HG03135 (cell line): Measurements from ENCODE around the gene YDJC.
"Not testable (repeated sequence)": the region's sequence is repeated elsewhere in the genome, so short reads cannot be mapped to it uniquely, and the experiment has no call there.

ENCODE experiments used
- ATAC-seq: cut with Tn5 transposase; IDR thresholded peaks from one replicate; pipeline ENCODE4 v1.9.1; 2021; ENCODE audit warnings: mild to moderate bottlenecking, moderate library complexity; ENCODE audit not compliant: unreplicated experiment

YDJC gene

DNA sequence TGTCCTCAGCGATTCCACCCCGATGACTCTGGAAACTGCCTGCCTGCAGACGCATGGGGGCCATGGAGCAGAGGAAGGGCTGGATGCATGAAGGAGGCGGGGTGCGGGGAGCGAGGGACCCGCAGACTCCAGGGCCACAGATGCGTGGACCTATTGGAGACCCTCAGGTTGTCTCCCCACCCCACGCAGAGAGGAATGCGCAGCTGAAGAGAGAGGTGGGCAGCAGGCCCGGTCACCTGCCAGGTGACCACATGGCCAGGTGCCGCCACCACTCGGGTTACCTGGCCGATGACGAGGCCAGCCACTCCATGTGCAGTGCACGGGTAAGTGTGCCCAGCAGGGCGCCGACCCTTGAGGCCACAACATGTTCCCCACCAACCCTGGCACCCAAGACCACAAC, 3.1 kb upstream of the YDJC start:
- ATAC-seq = no peak

DNA sequence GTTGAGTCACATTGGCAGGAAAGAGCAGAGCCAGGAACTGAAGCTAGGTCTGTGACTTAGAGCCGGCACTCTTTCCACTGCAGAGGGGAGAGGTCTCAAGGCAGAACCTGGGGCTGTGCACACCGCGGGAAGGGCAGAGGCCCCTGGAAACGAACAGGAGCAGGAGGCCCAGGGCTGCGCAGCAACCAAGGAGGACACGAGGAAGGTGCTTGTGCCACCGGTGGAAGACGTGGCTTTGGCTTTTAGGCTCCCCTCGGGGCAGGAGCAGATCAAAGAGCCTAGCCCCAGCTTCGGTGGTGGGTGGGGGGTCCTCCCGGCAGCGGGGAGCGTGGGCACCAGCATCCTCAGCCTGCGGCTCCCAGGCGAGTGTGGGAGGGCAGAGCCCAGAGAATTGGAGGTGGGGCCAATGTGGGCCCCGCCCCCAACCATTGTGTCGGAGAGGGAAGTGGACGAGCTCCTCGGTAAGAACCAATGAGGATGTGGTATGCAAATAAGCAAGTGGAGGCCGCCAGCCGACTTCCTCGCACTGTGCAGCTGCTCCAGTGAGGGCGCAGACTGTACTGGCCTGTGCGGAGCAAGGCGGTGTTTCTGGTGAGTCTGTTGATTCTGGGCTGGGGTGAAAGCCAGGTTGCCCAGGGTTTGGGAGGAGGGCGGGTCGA, 2.5 kb upstream of the YDJC start, which contains the start of gene CCDC116:
Gene CCDC116, plus strand, starts transcription at position 524 of the 659 bp plus-strand sequence. CDS start 422 bp downstream, outside the sequence.
- ATAC-seq = no peak

DNA sequence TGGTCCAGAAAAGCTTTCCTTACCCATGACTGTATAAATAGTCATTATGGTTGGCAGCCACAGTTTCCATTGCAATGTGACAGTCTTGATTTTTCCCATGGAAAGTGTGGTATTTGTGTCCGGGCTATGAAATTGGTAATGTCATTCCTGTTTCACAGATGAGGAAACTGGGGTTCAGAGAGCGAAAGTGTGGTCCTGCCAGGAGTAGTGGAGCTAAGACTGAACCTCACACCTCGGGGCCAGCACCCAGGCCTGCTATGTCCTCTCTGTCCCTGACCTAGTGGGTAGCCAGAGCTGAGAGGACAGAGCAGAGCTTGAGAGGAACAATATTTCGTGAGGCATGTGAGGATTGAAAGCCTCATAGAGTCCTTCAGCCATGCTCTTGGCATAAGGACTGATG, 1.2 kb upstream of the YDJC start:
- no peak for ATAC-seq

DNA sequence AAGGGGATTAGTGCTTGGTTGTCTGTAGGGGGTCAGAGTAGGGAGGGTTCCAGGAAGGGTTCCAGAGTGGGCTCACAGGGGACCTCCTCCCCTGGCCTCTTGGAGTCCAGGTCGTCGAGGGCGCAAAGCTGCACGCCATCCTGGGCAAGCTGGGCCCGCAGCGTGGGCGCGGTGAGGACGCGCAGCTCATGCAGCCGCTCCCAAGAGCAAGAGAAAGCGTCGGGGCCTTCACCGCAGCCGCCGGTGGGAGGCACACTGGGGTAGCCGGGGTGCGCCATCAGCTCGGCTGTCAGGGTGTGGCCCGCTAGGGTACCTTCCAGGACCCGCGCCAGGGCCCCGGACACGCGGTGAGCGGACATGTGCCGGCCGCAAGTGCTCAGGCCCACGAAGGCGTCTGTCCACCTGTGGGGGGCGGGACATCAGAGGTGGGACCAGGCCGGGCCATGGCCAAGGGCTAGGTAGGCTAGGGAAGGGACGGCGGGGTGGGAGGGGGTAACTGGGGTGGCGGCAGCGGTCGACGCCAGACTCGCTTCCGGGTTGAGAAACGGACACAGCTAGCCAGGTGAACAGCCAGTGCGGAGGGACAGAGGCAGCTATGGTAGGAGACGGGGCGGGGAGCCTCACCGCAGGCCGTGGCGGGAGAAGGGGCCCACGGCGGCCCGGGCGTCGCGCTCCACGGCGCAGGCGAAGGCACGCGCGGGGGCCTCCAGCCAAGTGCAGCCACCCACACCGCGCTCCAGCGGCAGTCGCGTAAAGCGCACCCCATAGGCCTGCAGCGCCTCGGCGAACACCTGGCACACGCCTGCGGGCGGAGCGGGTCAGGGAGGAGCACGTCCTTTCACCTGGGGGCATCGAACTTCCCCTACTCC, 1.2 kb downstream of the YDJC start:
- ATAC-seq = no peak

DNA sequence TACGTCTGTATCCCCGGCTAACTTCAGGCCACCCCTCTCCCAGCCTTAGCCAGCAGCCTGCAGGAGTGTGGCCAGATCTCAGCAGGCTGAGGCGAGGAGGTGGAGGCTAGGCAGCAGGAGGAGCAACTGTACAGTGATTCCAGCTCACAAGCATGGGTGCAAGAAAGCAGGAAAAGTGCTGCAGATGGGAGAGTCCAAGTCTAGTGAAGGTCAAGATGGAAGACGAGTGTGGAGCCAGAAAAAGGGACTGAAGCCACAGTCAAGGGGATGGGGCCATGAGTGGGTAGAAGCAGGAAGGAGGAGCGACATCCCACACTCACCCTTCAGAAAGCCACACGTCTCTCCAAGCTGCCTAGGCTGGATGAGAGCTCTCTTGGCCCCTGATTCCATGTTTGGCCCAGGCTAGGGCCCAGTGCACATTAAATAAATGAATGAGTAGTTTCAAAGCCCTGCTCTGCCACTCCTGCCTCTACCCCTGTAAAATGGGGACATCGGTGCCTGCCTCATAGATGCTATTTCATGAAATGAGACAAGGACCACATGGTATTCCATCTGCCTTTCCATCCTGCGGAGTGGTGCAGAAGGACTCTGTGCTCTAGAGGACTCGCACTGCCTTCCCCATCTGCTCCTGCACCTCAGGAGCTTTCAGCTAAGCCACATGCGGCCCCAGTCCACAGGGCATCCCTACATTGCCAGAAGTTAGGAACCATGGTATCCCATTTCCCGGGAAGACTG, 2.9 kb downstream of the YDJC start:
- no peak for ATAC-seq

DNA sequence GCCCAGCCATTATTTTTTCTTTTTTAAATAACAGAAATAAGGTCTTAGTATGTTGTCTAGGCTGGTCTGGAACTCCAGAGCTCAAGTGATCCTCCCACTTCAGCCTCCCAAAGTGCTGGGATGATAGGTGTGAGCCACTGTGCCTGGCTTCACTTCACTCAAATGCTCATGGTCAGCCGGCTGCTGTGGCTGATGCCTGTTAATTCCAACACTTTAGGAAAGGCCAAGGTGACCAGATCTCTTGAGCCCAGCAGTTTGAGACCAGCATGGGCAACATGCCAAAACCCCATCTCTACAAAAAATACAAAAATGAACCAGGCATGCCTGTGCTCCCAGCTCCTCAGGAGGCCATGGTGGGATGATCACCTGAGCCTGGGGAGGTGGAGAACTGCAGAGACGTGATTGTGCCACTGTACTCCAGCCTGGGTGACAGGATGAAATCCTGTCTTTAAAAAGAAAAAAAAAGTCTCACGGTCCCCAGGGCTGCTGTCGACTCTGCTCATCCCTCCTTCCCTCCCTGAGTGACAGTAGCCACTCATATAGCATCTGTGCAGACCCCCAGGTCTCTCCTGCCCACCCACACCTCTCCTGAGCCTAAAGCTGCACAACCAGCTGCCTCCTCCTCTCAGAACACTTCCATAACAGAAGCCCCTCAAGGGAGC, 3.6 kb downstream of the YDJC start:
- no peak for ATAC-seq

DNA sequence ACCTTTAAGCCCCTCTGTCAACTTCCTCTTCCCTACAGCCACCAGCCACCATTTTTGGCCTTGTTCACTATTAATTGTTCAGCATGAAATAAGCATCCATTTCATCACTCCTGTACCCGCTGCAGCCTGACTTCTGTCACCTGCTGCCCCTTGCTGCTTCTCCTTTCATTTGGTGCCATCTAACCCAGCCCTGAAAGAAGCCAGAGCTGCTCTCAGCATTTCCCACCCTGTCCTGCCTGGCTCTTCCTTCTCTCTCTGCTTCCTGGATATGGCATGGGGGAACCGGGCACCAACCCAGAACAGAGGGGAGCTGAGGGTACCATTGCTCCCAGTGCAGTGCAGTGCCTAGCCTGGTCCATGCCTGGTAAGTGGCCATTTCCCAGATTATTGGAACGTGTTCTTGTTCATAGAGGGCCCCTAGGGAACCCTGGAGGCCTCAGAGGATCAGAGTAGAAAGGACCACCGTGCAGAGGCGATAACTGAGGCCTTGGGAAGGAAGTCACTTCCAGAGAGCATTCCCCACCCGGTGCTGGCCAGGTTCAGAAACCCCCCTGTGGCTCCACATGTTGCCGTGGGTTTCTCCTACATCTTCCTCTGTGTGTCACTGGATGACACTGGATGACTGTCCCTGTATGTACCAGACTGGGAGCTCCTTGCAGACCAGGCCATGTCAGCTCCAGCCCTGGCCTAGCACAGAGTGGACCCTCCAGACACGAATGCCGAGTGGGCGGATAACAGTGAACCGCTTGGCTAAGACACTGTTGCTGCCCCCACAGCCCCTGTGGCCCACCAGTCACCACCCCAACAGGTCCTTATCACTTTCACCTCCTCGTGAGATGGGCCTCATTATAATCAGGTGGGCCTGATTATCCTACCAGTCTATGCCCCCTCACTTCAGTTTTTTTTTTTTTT, 4.7 kb downstream of the YDJC start:
- no peak for ATAC-seq

DNA sequence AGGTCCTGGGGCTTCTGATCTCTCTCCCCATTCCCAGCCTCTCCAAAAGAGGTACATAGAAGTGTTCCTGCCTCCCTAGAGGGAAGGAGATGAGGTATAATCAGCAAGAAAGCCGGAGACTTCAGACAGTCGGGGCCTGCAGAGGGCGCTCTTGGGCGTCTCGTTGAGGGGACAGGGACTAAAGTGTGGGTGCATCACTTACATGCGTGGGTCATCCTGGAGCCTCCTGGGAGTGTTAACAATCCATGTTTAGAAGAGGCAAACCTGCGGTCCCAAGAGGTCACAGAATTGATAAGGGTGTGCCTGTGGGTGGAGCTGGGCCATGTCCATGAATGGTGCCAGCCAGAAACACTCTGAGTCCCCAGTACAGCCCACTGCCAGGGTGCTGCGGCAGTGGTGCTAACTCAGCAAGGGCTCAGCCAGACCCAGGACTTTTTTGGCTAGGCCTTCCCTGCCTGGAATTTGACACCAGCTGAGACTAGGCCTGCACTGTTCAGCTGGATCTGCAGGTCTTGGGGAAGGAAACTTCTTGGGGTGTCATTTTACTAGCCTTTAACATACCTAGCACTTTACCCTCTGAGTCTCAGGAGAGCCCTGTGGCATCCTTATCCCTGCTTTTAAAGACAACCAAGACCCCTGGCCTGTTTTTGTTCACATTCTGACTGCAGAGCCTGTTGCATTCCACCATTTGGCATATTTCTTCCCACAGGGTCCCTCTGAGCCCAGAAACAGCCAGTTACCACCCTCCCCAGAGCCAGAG, 5.5 kb downstream of the YDJC start:
- no peak for ATAC-seq

DNA sequence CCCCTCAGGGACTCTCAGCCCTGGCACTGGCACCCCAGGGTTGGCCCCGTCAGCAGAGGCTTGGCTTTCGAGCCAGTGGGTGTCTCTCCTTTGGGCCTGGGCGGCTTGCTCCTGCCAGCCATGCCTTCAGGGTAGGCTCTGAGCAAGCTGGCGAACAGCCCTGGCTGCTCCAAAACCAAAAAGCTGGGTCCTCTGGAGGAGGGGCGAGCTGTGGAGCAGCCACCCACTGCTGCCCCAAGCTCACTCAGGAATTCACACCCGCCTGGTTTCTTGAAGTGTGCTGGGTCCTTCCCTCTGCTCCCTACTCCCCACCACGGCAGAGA, 6.2 kb downstream of the YDJC start:
- ATAC-seq = no peak

DNA sequence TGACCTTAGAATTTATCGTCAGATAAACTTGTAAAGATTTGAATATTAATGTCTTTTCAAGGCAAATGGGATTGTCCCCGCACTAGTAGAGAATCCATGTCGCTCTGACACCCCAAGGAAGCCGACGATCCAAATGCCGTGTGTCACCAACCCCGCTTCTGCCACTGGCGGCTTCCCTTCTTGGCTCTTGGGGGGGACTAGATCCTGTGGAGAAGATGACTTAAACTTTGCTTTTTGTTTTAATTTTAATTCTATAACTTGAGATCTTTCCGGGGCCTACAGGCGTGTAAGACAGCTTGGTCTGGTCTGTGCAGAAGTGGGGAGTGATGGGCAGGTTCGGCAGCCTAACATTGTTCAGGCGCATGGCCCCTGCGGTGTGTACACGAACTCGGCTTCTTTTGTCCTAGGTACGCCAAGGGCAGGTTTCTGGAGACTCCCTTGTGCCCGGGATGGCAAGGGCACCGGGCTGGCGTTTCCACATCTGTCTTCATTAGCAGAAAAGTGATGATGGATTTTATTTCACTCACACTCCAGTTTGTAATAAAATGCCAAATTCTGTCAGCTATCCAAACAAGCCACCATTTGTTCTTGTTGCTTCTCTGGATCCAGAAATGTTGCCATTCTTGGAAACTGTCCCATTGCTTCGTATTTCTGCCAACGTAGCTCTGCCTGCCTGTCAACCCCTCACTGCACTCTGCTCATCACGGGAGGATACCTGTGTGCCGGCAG, 6.7 kb downstream of the YDJC start:
- no peak for ATAC-seq

DNA sequence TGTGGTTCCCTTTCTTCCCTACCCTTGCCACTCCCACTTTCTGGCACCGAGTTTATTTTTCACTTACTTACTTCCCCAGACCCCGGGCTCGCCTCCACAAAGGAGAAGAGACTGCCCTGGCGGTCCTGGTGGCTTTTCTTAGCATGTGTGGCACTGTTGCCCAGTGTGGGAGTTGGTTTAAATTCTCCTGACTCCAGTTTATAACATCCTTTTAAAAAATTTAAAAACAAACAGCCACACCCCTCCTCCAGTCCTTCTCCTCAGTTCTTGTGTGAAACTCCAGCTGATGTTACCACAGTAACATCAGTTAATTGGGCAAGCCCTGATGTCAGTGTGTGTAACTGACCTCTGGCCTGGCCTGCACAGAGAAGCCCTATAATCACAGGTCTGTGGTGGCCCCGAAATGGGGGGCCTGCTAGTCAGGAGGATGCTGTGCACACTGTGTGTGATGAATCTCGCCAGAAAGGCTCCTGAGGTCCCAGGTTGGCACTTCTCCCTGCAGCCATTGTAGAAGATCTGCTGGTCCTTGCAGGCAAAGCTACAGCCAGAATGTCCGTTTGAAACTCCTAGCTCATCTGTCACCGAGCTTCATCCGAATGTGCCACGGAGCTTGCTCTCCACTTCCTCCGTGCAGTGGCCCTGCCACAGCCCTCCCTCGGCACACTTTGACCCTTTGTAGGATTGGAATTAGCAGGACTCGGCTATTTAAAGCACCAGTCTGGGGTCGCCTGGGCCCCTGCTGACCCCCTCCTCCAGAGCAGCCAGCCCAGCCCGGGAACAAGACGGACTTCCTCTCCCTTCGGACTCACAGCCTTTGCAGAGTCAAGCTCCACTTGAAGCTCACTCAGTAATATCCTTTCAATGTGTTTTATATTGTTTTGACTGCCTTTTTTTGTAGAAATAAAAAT, 7.6 kb downstream of the YDJC start:
- no peak for ATAC-seq

DNA sequence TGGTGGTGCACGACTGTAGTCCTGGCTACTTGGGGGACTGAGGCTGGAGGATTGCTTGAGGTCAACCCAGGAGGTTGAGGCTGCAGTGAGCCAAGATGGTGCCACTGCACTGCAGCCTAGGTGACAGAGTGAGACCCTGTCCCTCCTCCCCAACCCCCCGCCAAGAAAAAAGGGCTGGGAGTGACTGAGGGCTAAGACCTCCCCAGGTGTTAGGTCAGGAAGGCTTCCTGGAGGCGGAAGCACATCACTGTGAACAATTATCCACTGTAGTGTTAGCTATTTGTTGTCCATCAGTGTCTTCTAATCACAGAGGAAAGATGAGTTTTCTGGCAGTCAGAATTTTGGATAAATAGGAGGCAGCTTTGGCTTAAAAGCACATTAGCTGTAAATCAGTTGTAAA, 8.8 kb downstream of the YDJC start:
- ATAC-seq = no peak

DNA sequence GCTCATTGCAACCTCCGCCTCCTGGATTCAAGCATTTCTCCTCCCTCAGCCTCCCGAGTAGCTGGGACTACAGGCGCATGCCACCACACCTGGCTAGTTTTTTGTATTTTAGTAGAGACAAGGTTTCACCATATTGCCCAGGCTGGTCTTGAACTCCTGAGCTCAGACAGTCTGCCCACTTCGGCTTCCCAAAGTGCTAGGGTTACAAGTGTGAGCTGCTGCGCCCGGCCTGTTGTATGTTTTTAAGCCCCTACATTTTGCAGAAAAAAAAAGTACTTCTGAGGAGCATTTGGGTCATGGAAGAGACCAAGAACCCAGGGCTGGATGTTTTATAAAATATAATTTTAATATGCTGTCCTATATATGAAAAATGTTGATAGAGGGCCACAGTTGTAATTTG, 12.5 kb downstream of the YDJC start:
- ATAC-seq = not testable (repeated sequence)

DNA sequence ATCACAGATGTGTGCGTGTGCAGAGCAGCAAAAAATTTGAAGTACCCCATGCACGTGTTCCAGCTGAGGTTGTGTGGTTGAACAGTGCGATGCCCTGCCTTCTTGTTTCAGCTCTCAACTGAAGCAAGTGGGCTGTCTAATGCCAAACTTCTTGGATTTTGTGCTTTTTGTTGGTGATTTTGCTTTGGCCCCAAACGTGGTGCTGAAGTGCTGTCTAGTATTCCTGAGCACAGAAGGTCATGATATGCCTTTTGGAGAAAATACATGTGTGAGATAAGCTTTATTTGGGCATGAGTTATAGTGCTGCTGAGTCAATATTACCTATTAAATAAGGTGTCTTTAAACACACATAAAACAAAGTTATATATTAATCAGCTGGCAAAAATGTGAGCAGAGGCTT, 14.1 kb downstream of the YDJC start:
- ATAC-seq = no peak

DNA sequence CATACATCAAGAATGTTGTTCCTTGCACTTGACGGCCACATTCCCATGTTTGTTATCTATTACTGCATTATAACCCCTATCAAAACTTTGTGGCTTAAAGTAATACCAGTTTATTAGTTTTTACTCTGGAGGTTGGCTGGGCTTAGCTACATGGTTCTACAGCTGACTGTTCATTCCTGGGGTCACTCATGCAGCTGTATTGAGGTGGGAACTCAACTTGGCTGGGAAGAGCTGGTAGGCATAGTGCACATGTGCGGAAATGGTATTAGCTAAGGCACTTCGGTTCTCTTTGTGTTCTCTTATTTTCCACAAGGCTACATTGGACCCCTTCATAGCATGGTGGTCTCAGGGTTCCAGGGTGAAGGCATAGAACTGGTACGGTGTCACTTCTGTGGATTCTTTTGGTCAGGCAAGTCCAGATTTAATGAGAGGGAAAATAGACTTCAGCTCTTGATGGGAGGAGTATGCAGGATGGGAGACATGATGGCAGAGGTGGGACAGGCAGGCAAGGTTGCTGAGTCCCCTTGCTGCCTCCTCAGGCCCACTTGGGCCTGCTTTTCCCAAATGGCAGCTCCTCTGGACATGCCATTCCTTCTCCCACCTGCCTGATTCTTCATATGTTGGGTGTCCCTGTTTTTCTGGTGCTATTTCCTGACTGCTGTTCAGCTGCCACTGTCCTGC, 16.1 kb downstream of the YDJC start:
- ATAC-seq = no peak

DNA sequence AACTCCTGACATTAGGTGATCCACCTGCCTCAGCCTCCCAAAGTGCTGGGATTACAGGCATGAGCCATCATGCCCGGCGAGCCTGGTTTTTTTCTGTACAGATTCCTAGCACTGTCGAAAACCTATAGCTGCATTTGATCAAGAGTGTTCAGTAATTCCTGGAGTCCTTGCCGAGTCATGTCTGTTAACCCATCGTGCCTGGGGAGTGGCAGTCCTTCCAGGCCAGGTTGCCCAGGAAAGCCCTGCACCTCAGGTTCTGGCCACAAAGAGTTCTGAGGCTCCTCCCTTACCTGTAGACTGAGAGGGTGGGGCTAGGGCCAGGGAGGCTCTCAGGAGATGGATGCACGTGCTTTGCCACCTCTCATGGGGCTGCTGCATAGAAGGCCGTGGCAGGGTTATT, 17.0 kb downstream of the YDJC start:
- no peak for ATAC-seq
